Left renal cortex interstitium (tissue), 4 donors: ENCODE measurements around the gene HOXC11. TPM values are rescaled to one million over a fixed set of nuclear protein-coding genes. Genes with fewer than 3 reads are reported as not detected.

Experiments
- DNase-seq, 4 donors: peaks; one replicate each; pipeline ENCODE4 v3.0.0-alpha.2; 2013; ENCODE audit warnings: low read depth in 4 of 4, low spot score in 2 of 4, missing footprints in 1 of 4
- polyA plus RNA-seq, 4 donors: library from polyadenylated mRNA; unstranded; fragments of 120-200 nt; gene quantifications; one replicate each; pipeline ENCODE4 v1.2.1, GENCODE V29; 2013; ENCODE audit not compliant: insufficient read length in 4 of 4

HOXC11 gene
- polyA plus RNA-seq, 4 donors = 0.96 to 3.6 (median 2.3) TPM

DNA sequence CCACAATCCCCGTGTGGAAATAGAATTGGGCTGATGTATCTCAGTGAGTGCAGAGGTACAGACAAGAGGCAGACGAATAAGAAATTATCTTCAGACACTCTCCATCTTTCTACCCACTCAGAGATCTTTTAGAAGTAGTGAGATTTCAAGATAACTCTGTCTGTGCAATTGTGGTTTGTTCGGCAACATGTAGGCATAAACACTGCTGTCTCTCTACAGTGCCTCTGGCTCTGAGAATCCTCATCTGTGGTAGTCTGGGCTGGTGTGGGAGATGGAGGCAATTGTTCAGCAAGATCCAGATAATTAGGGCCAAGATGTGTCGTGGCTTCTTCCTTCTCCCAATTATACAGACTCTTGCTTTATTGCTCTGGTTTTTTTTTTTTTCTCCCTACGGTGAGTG is 31.2 kb upstream of the HOXC11 start:
- DNase-seq = no peak

GRCh38 chr12:53942467-53942997 is 30.4 kb upstream of the HOXC11 start:
- no peak for DNase-seq

GRCh38 chr12:53944209-53944608 is 28.7 kb upstream of the HOXC11 start:
- DNase-seq = no peak

GRCh38 chr12:53944907-53945847 is 27.7 kb upstream of the HOXC11 start:
- DNase-seq = no peak

- DNase-seq = no peak
Observed at GRCh38 chr12:53947743-53948142, 25.2 kb upstream of the HOXC11 start.

GRCh38 chr12:53948650-53949593 is 24.0 kb upstream of the HOXC11 start:
- DNase-seq = no peak

DNA sequence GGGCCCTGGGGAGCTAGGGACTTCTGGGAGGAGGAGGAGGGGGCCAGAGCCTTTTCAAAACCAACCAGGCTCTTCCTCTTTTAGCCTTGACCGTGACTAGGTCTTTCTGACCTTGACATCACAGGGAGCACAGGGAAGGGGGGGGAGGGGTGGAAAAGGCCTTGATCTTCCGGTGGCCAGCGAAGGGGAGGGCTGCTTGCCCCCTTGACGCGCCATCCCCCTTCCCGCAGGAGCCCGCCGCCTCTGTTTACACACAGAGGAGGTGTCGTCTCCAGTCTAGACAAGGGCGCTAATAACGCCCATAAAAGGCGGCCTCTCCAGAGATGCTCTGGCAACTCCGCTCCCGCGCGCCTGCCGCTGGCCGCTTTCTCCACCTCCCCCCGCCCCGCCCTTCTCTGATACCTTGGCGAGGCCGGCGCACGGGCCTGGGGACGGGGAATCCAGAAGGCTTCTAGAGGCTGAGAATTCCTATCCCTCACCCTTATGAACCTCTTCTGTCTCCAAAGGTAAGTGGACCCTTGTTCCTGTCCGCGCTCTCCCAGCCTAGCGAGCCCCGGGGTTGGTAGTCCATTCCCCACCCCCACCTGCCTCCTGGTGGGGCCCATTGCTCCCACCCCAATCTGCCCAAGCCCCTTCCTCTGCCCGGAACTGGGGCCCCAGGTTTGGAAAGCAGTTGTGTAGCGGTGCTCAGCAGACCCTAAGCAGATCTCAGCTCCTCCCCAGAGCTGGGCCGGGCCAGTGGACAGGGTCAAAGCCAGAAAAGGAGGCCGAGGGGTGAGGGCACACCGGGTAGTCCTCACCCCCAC is 23.1 kb upstream of the HOXC11 start:
- DNase-seq = no peak

DNA sequence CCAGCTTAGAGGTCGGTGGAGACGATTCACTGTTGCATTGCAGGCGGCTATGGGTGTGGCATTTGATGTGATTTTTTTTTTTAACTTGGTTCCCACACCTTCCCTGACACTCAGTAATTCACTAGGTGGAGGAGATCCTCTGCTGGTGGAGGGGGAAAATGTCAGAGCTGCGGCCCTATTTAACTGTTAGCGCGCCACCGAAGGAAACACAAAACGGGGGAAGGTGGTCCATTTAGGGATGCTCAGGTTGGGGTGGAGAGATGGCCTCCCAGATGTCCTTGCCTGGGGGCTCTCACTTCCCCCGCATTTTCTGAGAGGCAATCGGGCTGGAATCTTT is 22.5 kb upstream of the HOXC11 start:
- DNase-seq = no peak

- DNase-seq = no peak
Observed at GRCh38 chr12:53950789-53951576, 21.9 kb upstream of the HOXC11 start.

- no peak for DNase-seq
Observed at GRCh38 chr12:53951577-53952334, 21.2 kb upstream of the HOXC11 start.

GRCh38 chr12:53952335-53952694 is 20.6 kb upstream of the HOXC11 start:
- DNase-seq = no peak

DNA sequence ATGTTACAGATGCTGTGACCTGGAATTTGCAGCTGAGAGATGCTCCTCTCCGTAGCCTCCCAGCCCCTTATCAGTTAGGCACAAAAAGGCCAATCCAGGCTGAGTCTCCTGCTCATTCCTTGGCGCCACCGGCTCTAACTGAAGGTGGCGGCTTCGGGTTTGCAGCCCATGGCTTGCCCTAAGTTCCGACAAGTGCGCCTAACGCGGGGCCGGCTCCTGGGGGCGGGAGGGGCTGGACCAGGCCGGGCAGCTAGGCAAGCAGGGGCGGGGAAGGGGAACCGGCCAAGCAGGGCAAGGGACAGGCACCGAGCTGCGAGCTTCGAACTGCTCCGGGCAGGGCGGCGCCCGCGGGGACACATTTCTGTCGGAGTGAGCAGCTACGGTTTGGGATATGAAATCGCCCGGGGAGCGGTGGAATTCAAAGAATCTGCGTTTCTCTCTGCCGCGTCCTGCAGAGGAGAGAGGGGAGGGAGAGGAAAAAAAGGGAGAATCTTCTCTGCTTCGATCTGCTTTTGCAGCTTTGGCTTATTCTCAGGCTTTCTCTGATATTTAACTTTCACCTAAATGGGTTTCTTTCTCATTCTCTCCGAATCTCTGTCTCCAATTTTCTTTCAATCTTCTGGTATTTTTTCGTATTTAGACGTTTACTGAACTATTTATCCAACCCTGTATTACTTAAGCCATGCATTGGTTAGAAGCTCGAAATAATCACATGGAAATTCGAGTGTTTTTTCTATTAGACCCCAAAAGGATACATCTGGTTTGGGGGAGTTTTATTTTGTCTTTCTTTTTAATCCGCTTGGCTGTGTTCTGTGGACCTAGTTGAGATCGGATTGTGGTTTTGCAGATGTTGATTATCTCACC is 19.8 kb upstream of the HOXC11 start:
- no peak for DNase-seq

DNA sequence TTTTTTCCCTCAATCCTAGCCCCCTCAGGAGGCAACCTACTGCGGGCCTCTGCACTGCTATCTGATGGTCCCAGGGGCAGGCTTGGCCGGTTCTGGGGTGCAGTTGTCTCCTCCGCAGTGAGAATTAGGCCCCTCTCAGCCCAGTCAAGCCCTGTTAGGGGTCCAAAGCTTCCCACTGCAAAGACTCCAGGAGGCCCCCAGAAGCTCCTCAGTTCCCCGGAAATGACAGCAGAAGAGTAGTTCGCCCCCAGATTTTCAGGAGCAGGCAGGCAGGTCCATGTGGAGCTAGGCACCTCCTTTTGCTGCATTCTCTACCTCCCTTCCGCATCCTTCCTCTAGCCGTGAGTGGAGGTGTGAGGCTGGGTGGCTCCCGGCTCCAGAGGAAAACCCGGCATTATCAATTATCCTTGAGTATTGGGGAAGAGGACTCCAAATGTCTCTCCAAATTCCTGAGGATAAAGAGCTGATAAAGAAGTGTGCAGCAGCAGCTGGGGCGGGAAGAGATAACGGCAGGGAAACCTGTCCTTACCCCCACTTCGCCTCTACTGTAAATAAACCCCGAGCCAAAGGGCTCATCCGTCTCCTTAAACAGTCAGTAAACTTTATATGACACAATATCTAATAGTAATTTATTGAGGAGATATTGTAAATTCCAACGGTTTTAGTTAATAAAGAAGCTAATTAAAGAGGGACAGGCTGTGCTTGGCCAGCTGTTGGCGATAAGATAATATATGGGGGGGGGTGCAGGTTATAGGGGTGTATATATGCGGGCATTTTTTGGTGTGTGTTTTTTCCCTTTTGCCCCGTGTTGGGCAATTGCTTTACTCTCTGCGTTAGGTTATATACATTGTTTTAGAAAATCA is 18.9 kb upstream of the HOXC11 start:
- DNase-seq = no peak

GRCh38 chr12:53954694-53955035 is 18.3 kb upstream of the HOXC11 start, which contains the start of gene HOXC12:
Gene HOXC12 (plus strand): TSS chr12:53954903. CDS start chr12:53954930, 27 bp downstream.
- DNase-seq = no peak

DNA sequence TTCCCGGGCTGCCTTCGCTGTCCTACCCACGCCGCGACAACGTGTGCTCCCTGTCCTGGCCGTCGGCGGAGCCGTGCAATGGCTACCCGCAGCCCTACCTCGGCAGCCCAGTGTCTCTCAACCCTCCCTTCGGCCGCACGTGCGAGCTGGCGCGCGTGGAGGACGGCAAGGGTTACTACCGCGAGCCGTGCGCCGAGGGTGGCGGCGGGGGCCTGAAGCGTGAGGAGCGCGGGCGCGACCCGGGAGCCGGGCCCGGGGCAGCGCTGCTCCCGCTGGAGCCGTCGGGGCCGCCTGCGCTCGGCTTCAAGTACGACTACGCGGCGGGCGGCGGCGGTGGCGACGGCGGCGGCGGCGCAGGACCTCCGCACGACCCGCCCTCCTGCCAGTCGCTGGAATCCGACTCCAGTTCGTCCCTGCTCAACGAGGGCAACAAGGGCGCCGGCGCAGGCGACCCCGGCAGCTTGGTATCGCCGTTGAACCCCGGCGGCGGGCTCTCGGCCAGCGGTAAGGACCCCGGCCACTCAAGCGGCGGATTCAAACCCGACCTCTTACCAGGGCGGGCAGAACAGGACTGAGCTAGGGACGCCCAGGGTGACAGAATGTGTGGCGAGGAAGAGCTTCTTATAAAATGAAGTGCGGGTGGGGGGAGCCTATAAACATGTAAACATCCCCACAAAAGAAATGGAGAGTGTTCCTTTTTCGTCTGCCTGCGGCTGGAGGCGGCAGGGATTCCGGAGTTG is 17.7 kb upstream of the HOXC11 start:
- DNase-seq = no peak

DNA sequence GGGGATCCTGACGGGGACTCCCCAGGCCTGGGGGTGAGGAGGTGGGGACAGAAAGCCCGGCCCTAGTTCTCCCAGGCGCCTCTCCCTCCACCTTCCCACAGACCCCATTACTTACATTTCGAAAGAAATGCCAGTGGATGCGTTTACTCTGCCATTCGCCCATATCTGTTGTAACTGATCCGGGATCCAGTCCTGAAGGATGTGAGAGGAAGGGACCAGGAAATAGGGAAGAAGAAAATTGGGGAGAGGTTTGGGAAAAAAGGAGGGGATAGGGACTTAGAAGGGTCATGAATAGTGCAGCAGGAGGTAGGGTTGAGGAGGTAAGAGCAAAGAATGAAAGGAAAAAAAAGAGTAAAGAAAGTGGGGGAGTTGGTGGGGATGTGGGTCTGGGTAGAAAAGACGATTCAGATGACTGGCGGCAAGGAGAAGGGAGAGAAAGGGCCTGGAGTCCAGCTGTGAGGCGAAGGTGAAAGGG is 17.1 kb upstream of the HOXC11 start:
- DNase-seq = no peak
